Activated CD8-positive, alpha-beta memory T cell treated with anti-CD3 and anti-CD28 coated beads for 4 hours (primary cell): ENCODE results near the gene DOCK2.
"Not testable (repeated sequence)": the region's sequence is repeated elsewhere in the genome, so short reads cannot be mapped to it uniquely, and the experiment has no call there.

Experiments
- DNase-seq, 2 donors: peaks; one replicate each; pipeline ENCODE4 v3.0.0-alpha.2; 2020; ENCODE audit warnings: low read depth in 2 of 2

DOCK2 gene

GRCh38 chr5:169637085-169637548, at the start of gene DOCK2:
Gene DOCK2 (plus strand): TSS chr5:169637275. CDS start chr5:169637327, 52 bp downstream.
- DNase-seq: peak; percentile 42 to 47

DNA sequence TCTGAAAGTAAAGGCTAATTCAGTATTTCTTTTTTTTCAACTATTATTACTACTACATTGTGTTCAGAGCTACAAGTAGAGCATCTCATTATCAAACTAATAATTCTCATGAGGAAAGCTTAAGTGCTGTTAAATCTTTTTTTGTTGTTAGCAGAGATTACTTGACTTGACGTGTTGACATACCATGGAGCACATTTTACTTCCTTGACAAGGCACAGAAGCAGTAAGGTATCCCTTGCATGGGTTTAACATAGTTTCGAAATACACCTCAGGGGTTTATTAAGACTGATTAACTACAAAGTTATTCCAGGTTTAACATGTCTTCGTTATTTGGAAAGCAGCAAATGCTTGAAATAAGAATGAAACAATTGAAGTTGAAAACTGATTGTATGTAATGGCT, 46.5 kb upstream of the DOCK2 start:
- DNase-seq: no peak

DNA sequence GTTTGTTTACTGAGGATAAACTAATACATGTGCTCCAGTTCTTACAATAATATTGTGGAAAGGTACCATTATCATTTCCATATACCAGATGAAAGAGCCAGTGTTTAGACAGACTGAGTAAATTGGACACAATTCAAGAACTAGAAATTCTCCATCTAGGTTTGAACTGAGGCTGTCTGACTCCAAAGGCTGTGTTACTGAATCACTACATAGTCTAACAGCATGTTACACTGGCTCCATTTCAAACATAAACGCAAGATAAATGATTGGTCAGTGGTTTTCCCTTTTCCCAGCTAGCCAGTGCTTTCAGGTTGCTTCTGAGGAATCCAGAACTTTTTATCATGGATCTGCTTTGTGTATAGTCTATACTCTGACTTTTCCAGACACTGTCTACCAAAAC, 45.4 kb upstream of the DOCK2 start:
- DNase-seq: no peak

DNA sequence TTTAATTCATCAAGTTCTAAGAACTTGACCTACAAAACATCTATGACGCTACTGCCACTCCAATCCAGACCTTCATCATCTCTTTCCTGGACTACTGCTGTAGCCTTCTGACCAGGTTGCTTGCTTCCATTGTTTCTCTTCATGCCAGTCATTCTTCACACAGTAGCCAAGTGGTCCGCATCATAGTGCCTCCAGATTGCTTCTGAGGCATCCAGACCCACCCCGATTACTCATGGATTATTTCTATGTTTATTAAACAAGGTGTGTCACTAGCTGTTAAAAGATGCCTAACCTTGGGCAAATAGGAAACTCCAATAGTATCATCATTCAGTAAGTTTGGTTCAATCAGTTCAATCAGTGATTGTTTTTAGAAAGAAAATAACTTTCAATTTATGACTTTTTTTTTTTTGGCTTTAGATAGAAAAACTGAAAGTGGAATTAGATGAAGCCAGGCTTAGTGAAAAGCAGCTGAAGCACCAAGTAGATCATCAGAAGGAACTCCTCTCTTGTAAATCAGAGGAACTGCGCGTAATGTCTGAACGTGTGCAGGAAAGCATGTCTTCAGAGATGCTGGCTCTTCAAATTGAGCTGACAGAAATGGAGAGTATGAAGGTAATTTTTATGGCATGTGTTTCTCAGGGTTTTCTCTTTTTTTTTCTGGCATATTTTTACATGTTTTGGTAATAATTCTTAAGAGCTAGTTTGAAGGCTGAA, 44.0 kb upstream of the DOCK2 start:
- DNase-seq: no peak

DNA sequence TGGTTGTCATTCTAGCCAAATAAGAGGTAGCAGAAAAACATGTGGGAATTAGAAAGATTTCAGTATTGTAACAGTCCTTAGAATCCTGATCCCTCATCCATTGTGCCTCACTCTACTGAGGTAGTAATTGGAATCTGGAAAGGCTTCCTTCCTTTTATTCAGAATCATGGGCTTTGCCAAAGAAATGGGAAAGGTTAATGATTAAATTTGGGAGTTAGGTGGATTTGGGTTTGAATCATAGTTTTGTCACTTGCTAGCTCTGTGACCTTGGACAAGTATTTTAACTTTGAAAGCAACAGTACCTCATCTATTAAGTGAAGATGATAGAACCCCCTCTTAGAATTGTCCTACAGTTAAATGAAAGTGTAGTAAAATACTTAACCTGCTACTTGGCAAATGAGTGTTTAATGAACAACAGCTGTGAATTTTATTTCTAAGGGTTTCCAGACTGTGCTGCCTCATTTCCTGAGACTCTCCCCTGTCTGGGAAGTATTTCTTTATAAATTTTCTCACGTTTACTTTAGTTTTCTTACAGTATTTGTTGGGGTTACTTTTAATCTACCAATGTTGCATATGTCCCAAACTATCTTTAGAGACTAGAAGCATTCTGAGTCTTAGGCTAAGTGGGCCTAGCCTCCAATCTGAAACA, 41.8 kb upstream of the DOCK2 start:
- no peak for DNase-seq

DNA sequence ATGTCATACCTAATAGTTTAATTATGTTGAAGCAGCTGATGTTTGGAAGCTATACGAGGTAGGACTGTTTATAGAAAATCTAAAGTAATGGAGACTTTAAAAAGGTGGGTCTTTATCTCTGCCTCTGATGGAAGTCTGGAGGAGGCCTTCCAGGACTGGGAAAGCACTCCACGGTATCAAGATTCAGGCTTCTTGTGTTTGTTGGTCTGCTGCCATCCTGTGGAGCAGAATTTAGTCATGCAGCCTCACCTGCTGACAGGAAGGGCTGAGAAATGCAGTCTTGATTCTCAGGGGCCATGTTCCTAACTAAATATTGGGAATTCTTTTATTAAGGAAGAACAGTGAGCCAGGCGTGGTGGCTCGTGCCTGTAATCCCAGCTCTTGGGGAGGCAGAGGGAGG, 37.6 kb upstream of the DOCK2 start:
- DNase-seq: no peak

DNA sequence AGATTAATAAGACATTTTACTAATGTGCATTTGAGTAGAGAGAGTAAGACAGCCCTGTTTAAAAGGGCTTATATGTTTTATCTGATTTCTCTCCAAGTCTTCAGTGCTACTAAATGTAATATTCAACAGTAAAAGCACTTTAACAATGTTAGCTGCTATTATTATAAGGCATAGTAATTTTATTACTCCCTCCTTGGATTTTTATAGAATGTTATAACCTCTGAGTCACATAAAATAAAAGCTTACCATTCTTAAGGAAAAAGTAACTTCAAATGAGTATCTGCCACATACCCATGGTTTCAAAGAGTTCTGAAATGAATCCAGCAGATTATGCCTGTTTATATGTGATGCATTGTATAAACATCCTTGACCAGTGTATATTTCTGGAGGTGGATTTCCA, 34.5 kb upstream of the DOCK2 start:
- no peak for DNase-seq

DNA sequence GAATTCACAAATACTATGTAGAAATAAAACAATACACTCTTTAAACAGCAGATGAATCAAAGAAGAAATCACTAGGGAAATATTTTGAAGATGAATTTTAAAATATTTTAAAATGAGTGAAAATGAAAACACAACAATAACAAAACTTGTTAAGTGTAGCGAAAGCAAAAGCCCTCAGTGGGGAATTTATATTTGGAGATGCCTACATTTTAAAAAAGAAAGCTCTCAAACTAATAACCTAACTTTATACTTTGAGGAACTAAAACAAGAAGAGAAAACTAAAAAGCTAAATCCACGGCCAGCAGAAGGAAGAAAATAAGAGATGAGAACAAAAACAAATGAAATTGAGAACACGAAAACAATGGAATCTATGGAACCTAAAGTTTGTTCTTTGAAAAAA, 30.8 kb upstream of the DOCK2 start:
- DNase-seq: no peak

- no peak for DNase-seq
Observed at GRCh38 chr5:169607882-169608281, 29.2 kb upstream of the DOCK2 start.

GRCh38 chr5:169609716-169610115, 27.4 kb upstream of the DOCK2 start:
- no peak for DNase-seq

DNA sequence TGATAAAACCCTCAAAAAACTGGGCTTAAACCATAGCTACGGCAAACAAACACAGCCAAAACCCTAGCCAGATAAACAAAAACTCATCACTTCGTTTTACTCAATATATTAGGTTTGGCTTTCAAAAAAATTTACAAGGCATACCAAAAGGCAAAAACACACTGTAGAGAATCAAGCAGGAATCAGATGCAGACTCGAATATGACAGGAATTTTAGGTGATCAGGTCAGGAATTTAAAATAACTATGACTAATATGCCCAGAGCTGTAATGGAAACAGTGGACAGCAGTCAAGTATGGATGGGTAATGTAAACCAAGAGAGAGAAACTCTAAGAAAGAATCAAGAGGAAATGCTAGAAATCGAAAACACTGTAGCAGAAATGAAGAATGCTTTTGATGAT, 26.5 kb upstream of the DOCK2 start:
- DNase-seq: no peak

GRCh38 chr5:169615561-169615960, 21.5 kb upstream of the DOCK2 start:
- DNase-seq: no peak

DNA sequence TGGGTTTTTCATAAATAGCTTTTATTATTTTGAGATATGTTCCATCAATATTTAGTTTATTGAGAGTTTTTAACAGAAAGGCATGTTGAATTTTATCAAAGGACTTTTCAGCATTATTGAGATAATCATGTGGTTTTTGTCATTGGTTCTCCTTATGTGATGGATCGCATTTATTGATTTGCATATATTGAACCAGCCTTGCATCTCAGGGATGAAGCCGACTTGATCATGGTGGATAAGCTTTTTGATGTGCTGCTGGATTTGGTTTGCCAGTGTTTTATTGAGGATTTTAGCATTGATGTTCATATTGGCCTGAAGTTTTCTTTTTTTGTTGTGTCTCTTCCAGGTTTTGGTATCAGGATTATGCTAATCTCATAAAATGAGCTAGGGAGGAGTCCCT, 12.8 kb upstream of the DOCK2 start:
- DNase-seq: not testable (repeated sequence)

GRCh38 chr5:169626779-169627178, 10.3 kb upstream of the DOCK2 start:
- DNase-seq: no peak

GRCh38 chr5:169627551-169627950, 9.5 kb upstream of the DOCK2 start:
- DNase-seq: no peak

GRCh38 chr5:169628892-169629291, 8.2 kb upstream of the DOCK2 start:
- no peak for DNase-seq

GRCh38 chr5:169629847-169630548, 7.1 kb upstream of the DOCK2 start:
- no peak for DNase-seq

- no peak for DNase-seq
Observed at GRCh38 chr5:169631360-169631759, 5.7 kb upstream of the DOCK2 start.

GRCh38 chr5:169632946-169633345, 4.1 kb upstream of the DOCK2 start:
- no peak for DNase-seq

- DNase-seq: no peak
Observed at GRCh38 chr5:169634606-169635005, 2.5 kb upstream of the DOCK2 start.

DNA sequence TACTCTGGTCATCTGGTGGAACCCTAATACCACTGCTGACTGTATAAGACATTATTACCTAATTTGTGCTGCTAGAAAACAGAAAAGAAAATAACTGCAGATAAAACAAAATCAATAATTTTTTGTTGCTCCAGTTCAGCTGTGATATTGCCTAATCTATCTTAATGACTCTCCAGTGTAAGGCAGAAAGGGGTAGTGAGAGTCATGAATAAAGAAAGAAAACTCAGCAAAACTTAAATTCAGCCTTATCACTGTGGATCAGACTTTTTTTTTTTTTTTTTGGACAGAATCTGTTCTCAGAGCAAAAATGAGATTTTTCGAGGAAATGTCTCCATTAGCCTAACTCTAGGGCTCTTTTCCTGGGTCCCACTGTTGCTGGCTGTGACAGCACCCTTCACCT, 1.1 kb upstream of the DOCK2 start:
- DNase-seq: no peak

DNA sequence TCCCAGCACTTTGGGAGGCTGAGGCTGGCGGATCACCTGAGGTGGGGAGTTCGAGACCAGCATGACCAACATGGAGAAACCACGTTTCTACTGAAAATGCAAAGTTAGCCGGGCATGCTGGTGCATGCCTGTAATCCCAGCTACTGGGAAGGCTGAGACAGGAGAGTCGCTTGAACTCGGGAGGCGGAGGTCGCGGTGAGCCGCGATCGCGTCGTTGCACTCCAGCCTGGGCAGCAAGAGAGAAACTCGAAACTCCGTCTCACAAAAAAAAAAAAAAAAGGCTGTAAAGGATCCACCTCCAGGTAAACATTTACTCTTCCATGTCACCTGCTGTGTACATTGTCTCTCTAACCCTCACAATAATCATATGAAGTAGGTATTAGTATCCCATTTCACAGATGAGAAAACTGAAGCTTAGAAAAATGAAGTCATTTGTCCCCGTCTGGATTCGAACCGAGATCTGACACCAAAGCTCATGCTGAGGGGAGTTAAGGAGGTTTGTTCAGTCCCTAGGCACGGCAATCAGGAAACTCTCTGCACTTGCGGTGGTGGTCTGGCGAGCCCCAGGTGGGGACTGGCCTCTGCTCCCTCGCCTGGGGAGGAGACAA, 494 bp upstream of the DOCK2 start:
- DNase-seq: no peak
